GM12873 (cell line): ENCODE results near the gene MYO18B.

Source experiments
- CTCF ChIP-seq: IDR thresholded peaks from 2 replicates; pipeline ENCODE4 v1.5.1; 2012; ENCODE audit warnings: low read depth, mild to moderate bottlenecking, moderate library complexity, low read length, control low read depth; ENCODE audit not compliant: insufficient read depth; ENCODE audit errors: missing control alignments

Gene MYO18B

GRCh38 chr22:25702571-25703167 is 39.3 kb upstream of the MYO18B start:
- no peak for TF ChIP-seq CTCF

DNA sequence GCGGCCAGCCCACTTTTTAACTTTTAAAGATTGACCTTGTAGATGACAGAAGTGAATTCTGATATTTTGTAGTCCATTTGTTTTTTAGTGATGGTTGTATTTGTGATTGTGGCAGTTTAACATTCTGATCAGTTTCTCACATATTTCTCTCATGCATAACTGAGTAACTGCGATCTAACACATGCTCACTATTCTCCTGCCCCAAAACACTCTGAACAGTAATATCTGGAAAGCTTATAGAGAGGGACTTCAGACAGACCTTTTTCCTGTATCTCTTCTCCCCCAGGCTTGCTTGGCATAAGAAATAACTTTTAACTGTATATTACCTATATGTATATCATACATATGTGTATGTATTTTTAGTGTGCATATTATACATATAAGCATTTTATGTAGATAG is 37.3 kb upstream of the MYO18B start:
- TF ChIP-seq CTCF, result no peak

DNA sequence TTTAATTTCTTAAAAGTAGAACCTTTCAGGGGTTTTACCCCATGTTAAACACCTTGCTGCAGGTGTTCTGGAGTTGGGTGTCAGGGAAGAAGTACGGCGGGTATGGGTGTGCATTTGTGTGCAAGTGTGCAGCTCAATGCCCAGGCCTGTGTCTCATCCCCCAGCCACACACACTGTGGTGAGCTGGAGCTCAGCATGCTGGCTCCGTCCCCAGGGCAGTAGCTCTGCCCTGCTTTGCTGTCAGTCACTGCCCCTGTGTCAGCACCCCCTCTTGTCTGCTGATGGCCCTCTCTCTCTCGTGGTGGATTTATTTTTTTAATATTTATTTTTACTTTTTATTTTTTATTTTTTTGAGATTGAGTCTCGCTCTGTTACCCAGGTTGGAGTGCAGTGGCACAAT is 35.8 kb upstream of the MYO18B start:
- TF ChIP-seq CTCF, result no peak

- TF ChIP-seq CTCF, result peak; percentile 28
Observed at GRCh38 chr22:25709758-25710157, 32.2 kb upstream of the MYO18B start.

DNA sequence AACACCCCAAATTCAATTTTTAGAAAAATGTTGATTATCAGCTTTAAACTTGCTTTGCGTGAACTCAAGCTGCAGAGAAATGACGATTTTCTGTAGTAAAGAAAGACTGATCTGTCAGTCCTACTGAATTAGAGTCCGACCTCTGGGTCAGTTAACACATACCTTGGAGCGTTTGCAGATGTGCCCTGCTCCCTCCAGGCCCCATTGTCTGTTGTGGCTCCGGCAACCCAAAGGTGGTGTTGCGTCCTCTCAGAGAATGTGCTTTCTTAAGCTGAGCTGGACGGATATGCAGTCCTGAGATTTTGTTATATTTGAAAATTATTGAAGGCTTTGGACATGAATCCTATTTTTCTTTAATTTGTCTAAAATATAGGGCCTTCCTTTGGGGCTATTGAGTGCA is 31.5 kb upstream of the MYO18B start:
- no peak for TF ChIP-seq CTCF

- TF ChIP-seq CTCF, result no peak
Observed at GRCh38 chr22:25711491-25711890, 30.5 kb upstream of the MYO18B start.

GRCh38 chr22:25712661-25713400 is 29.2 kb upstream of the MYO18B start:
- TF ChIP-seq CTCF, result no peak
